CD4-positive, alpha-beta T cell treated with Interleukin-1 beta for 1 hour (primary cell): ENCODE data around the gene DSCAML1.

Experiments
- DNase-seq, 2 donors: peaks; one replicate each; pipeline ENCODE4 v3.0.0-alpha.2; 2020 to 2022

The DSCAML1 gene

DNA sequence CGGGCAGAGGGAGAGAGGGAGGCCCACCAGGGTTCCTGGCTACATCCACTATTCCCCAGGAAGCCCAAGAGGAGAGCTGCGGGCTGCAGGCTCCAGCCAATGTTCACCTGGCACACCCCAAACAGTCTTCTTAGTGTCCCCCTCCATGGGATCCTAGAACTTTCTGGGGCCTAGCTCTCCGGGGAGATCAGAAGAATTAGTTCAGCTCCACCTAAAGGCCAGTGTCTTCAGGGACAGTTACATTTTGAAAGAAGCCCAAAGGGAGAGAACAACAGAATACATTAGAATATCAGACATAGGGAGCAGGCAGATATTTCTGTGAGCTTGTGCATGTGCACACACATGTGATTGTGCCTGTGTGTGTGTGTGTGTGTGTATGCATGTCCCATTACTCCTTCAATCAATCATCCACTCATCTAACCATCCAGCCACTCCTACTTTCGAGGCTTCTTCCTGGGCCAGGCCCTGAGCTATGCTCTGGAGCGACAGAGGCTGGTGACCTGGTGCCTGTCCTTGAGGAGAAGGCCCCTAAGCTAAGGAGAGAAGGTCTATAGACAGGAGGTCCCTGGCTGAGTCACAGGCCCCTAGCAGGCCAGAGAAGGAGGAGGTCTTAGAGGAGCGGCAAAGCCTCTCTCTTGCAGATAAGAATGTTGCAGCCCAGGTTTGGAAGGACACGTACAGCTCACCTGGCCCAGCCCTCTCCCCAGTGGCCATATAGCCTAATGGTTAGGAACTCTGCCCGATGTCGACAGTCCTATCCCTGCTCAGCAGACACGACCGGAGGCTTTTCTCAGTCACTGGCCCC lies 165.5 kb downstream of the DSCAML1 start:
- DNase-seq, result no peak

DNA sequence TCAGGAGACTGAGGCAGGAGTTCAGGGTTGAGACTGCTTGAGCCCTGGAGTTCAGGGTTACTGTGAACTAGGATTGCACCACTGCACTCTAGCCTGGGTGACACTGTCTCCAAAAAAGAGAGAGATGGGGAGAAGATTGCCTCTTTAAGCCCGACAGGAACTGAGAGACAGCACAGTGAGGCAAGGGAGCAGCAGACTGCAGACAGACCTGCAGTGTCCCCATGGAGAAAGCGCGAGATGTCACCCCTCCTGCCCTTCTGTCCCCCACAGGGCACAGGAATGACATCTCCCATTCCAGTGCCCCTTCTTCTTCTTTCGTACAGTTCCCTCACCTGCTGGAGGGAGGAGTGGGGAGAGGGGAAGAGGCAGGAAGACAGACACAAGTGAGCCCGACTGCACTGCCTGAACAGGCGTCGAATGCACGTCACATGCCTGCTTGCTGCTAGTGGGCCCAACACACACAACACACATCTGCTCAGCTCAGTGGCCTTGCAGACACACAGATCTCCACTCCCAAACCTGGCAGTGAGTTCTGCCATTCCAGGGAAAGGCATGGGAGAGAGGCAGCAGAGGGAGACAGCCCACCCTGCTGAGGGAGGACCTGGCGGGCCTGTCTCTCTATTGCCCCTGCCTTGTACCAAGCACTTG lies 167.0 kb downstream of the DSCAML1 start:
- no peak for DNase-seq

DNA sequence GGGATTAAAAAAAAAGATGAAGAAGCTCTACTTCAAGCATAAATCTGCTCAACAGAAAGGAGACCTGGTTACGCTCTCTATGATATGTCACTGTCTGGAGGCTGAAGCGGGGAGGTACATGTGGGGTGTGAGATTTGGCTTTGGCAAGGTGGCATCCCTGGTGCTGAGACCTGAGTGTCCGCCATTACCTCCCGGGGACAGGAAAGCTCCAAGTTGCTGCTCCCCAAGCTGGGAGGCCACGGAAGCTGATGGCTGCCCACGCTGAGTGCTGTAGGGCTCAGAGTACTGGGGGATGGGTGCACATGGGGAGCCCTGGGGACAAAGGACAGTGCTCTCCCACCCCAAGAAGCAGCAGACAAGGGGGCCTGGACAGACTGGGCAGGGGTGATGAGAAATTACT lies 167.9 kb downstream of the DSCAML1 start:
- DNase-seq, result no peak

DNA sequence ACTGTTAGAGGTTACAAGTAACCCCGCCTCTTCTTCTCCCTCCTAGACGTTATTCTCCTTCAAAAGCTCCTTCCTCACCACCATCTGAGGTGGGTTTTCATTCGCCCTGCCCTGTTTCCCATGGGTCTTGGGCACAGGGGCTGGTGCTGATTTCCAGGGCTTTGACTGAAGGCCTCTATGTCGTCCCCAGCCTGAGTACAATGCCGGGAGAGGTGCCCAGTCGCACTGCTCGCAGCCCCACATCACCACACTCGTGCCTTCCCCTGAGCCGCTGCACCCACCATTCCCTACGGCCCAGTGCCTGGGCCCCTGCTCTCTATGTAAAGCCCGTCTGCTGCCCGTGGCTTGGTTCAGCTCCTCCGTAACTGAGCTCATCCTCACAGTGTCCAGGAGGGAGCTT lies 169.8 kb downstream of the DSCAML1 start:
- no peak for DNase-seq

- no peak for DNase-seq
These were observed 170.4 kb downstream of the DSCAML1 start for GRCh38 chr11:117626576-117626975.

GRCh38 chr11:117625237-117625636 lies 171.8 kb downstream of the DSCAML1 start:
- no peak for DNase-seq

- DNase-seq, result no peak
These were observed 173.2 kb downstream of the DSCAML1 start for GRCh38 chr11:117623831-117624271.

- DNase-seq, result no peak
These were observed 175.8 kb downstream of the DSCAML1 start for GRCh38 chr11:117621226-117621625.

DNA sequence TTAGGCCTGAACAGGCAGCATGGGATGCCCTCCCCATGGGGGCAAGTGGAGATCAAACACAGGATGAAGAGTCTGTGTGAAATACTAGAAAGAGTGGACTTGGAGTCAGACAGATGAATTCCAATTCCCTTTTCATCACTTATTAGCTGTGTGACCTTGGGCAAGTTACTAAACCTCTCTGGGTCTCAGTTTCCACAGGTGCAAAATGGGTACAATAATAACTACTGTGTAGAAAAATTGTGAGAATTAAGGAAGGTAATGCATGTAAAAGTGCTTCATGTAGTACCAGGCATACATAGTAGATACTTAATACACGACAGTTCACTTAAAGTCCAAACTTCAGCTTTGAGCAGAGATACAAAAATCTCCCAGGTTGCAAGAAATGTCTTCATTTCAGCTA lies 176.4 kb downstream of the DSCAML1 start:
- DNase-seq, result no peak

DNA sequence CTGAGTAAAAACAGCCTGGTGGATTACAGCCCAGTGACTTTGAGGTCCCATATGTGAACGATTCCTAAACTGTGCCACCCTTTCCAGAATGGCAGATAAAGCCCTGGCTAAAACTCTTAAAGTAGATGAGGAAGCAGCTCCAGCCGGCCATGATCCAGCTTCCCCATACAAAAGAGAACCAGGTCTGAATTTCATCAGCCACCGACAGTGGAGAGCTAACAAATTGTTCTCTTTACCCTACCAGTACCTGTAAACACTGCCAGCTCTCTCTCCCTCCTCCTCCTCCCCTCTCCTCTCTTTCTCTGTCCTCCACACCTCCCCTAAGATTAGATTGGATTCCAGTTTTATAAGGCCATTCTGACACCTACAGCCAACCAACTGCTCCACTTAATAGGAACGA lies 176.9 kb downstream of the DSCAML1 start:
- DNase-seq, result no peak

- no peak for DNase-seq
These were observed 177.4 kb downstream of the DSCAML1 start for GRCh38 chr11:117619661-117620060.

- DNase-seq, result no peak
These were observed 178.0 kb downstream of the DSCAML1 start for GRCh38 chr11:117618982-117619355.

DNA sequence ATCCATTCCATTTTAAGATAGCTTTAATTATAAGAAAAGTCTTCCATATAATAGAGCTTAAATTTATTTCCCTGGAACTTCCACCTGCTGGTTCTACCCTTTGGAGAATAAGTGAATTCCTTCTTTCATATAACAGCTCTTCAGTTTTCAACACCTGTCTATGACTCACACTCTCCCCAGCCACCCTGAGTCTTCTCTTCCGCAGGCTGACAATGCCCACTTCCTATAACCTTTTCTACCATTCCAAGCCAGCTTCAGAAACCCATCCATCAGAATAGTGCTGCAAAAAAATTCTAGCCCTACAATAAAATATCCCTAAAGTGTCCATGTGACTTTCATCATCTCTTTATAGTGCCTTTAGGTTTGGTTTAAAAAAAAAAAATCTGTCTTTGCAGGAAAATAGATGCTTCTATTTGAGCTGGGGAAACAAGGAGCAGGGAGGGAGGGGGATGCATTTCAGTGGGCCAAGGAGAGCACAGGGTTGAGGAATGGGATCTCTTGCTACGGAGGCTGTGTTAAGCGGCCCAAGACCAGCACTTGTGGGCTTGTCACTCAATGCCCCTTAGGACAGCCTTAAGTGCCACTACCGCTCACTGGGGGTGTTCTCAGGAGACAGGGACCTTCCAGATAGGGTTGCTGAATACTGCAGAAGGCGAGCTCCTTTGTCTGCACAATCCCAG lies 178.6 kb downstream of the DSCAML1 start:
- no peak for DNase-seq

- no peak for DNase-seq
These were observed 180.0 kb downstream of the DSCAML1 start for GRCh38 chr11:117616979-117617378.

- DNase-seq, result no peak
These were observed 182.3 kb downstream of the DSCAML1 start for GRCh38 chr11:117614728-117615127.

DNA sequence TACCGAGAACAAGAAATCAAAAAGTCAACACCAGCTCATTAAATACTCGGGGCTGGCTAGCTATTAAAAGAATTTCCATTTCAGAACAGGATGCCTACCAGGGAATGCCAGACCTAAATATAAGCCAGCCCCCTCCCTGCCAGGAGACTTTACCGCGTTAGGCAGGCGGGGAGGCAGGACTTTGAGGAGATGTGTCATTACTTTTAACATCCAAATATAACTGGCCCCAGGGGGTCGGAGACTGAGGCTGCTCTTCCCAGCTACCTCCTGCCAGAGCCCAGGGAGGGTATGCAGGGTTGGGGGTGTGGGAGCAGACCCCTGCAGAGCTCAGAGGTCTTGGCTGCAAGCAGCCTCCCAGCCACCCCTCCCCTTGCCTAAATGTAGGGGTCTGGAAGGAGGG lies 183.5 kb downstream of the DSCAML1 start:
- DNase-seq, result no peak

- DNase-seq, result no peak
These were observed 184.8 kb downstream of the DSCAML1 start for GRCh38 chr11:117612177-117612576.

- no peak for DNase-seq
These were observed 186.1 kb downstream of the DSCAML1 start for GRCh38 chr11:117610901-117611300.

- no peak for DNase-seq
These were observed 187.0 kb downstream of the DSCAML1 start for GRCh38 chr11:117610045-117610444.

- no peak for DNase-seq
These were observed 189.6 kb downstream of the DSCAML1 start for GRCh38 chr11:117607449-117607848.

DNA sequence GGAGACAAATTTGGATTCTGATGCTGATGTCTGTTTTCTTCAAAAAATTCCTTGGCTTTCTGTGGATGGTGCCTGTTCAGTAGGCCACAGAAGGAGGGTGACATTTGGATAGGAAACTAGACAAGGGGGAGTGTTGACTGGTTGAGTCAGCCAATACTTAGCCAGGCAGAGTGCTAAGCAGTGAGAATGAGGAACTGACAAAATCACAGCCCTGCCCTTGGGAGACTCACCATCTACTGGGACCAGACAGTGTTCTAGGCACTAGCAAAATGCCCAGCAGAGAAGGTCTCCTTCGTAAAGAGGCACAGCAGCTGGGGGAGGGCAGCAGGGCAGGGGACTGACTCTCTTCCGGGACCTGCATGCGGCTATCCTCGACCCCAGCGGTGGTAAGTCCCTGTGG lies 190.2 kb downstream of the DSCAML1 start:
- no peak for DNase-seq

GRCh38 chr11:117606211-117606610 lies 190.8 kb downstream of the DSCAML1 start:
- no peak for DNase-seq

GRCh38 chr11:117605331-117605730 lies 191.7 kb downstream of the DSCAML1 start:
- no peak for DNase-seq
